LHCN-M2 (cell line): Measurements from ENCODE around the gene TIMP2. TPM values are rescaled to one million over a fixed set of nuclear protein-coding genes. Genes with fewer than 3 reads are reported as not detected.

Source experiments
- DNase-seq: peaks from one replicate; pipeline ENCODE4 v3.0.0-alpha.2; 2012; ENCODE audit warnings: low read depth
- total RNA-seq: library from RNA; depleted of rRNA; stranded (reverse); fragments of >200 nt; gene quantifications from 2 replicates; pipeline ENCODE4 v1.2.3, GENCODE V29; 2014

TIMP2 gene
- total RNA-seq, 1 experiment from 2014 or later, result 127 TPM

GRCh38 chr17:78839762-78840529 is 85.2 kb downstream of the TIMP2 start:
- peak; percentile 17 for DNase-seq

DNA sequence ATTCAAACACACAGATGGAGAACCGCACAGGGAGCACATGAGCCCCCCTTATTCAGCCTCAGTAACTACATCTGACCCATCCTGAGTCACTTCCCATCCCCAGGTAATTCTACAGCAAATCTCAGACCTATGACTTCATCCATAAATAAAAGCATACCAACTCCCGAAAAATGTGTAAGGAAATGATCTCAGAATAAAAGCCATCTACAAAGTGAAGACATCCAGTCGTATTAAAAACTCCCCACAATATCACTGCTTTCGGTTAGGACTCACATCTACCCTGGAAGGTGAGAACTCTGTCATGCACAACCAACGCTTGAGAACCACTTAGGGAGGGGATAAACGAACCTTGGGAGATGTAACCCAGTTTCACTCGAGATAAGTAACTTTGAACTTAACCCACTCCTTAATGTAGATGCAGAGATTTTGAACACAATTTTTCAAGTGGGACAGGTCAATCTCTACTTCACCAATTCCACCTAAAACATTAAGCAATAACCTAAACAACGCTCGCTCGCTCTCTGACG is 85.9 kb downstream of the TIMP2 start:
- no peak for DNase-seq

- no peak for DNase-seq
Measured at GRCh38 chr17:78838574-78839005, 86.6 kb downstream of the TIMP2 start.

- DNase-seq, result no peak
Measured at GRCh38 chr17:78836420-78837021, 88.7 kb downstream of the TIMP2 start.

DNA sequence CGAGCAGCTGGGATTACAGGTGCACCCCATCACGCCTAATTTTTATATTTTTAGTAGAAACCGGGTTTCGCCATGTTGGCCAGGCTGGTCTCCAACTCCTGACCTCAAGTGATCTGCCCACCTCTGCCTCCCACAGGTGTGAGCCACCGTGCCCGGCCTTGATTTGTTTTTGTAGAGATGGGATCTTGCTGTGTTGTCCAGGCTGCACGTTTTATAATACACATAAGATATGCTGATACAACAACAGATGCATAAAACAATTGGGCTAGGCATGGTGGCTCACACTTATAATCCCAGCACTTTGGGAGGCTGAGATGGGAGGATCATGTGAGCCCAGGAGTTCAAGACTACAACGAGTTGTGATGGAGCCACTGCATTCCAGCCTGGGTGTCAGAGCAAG is 90.6 kb downstream of the TIMP2 start:
- DNase-seq, result no peak

DNA sequence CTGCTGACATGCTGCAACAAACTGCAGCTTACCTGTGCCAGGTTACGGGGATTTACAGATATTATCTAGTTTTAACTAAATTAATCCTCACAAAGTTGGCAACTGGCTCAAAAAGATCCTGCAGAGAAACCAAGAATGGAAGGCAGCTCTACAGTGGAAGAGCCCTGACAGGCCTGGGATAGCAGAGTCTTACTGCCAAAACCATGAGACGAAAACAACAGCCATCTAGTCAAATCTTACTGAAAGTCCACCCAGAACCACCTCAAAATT is 92.7 kb downstream of the TIMP2 start:
- DNase-seq, result no peak

- no peak for DNase-seq
Measured at GRCh38 chr17:78831688-78832540, 93.3 kb downstream of the TIMP2 start.

GRCh38 chr17:78829477-78829876 is 95.7 kb downstream of the TIMP2 start:
- no peak for DNase-seq

GRCh38 chr17:78828470-78829185 is 96.6 kb downstream of the TIMP2 start:
- peak; percentile 59 for DNase-seq

GRCh38 chr17:78826836-78827509 is 98.2 kb downstream of the TIMP2 start:
- no peak for DNase-seq

DNA sequence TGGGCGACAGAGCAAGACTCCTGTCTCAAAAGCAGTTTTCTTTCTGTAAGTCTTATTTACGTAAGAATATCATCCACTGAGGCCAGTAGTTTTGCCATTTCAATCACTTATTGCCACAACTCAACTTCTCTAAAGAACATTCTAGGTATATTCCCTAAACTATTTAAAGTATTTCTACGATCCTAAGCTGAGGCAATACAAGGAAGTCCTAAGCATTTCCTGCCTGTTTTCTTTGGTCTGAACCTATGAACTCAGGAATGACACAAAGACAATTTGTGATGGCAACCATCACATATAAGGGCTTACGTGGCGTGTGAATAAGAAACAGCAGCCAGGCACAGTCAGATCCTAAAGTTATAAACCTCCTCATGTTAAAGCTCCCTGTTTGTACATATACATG is 98.8 kb downstream of the TIMP2 start:
- no peak for DNase-seq

GRCh38 chr17:78825696-78826095 is 99.5 kb downstream of the TIMP2 start:
- no peak for DNase-seq

DNA sequence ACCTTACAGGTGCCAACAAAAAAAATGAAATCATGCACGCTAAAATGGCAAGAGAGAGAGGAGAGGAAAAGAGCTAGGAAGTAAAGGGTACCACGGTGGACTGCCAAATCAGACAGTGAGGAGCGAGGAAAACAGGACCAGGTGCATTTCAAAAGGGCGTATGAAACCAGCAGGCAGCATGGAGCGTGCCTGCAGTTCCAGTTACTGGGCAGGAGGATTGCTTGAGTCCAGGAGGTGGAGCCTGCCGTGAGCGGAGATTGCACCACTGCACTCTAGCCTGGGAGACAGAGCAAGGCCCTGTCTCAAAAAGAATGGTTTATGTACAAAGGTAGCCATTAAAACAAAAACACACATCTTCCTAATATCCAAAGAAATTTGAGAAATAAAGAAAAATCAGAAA is 100.9 kb downstream of the TIMP2 start:
- DNase-seq, result no peak

DNA sequence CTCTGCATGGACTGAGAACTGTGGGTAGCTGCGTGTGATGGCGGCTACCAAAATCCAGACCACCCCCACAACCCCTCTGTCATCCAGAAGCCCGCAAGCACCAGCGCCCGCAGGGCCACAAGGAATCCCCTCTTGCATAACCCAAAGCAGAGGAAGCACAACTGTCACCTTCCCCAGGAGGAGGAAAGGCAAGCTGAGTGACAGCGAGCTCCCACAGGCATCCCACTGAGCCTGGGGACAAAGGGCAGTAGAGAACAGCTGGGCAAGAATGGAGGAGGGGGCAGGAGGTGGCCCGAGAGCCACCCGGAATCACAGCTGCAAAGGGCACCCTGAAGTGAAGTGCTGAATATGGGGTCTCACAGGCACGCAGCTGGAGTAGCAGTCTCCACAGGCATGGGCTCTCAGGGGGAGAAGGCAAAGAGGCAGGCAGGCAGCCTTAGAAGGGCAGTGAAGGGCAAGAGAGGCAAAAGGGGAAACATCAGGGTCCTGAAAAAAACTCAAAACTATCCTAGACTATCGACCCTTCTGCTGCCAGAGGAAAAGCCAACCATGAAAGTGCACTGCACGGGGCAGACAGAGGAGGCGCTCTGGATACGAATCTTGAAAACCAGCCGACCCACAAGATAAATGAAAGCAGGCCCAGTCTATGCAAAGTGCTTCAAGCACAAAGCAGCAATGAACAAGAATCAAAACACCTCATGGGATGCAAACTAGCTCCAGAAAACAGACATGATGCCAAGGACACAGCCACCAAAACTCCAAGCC is 101.7 kb downstream of the TIMP2 start:
- no peak for DNase-seq

- DNase-seq, result no peak
Measured at GRCh38 chr17:78822552-78822951, 102.6 kb downstream of the TIMP2 start.

GRCh38 chr17:78821961-78822360 is 103.2 kb downstream of the TIMP2 start:
- no peak for DNase-seq

- no peak for DNase-seq
Measured at GRCh38 chr17:78820841-78821240, 104.3 kb downstream of the TIMP2 start.

- DNase-seq, result no peak
Measured at GRCh38 chr17:78819806-78820792, 105.1 kb downstream of the TIMP2 start.

- DNase-seq, result no peak
Measured at GRCh38 chr17:78819402-78819801, 105.8 kb downstream of the TIMP2 start.
